ENCODE measurements around the gene RAD18.
A peak's percentile ranks its signal among the peaks of the same experiment; 100 is the strongest.

The RAD18 gene

DNA sequence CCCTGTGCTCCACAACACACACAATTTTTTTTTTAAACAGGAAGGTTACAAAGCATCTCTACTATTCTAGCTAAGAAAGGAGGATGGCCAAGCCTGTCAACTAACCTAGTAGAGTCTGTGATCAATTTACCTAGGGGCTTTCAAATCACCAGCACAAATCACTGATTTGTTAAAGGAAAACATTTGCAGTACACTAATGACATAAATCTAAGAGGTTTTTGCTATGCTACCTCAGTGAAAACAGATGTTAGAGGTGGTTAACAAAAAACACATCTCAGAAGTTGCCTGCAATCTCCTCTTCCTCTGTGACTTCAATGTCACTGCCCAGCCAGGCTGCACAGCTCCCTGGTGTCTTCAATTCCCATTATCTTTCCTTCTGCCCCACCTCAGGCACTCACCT, 72.0 kb downstream of the RAD18 start:
- no peaks in the 10 kb centered on the region for H3K4me1 ChIP-seq
- TF ChIP-seq Cebpa-rat (IDR thresholded peaks at IDR 0.05) = no peak
- H3K27ac ChIP-seq = no peak overlapping the region
- peaks cover 54 to 100% (median 89%) of the 10 kb centered on the region in 11 experiments for H3K36me3 ChIP-seq
- H3K4me3 ChIP-seq = no peak overlapping the region
- no peak overlapping the region for H3K9ac ChIP-seq
- no peaks in the 10 kb centered on the region; a peak in 1 of 22 replicates for H4K20me1 ChIP-seq
- H3K27me3 ChIP-seq = no peaks in the 10 kb centered on the region
- H3K4me2 ChIP-seq = no peak overlapping the region
- no peaks in the 10 kb centered on the region for H3K9me3 ChIP-seq (replicated peaks in 1 of 11)

- Histone ChIP-seq H3K4me1 (no peaks in the 10 kb centered on the region), H3K9me3 (replicated peaks in 1 of 11) (peaks cover 0 to 12% (median 7%) of the 10 kb centered on the region in 11 experiments; a peak in 12 of 22 replicates), H3K4me3 (no peak overlapping the region), H3K27ac (no peak overlapping the region), H3K9ac (no peak overlapping the region), H3K36me3 (peaks cover 58 to 100% (median 91%) of the 10 kb centered on the region in 11 experiments), H4K20me1 (no peaks in the 10 kb centered on the region; a peak in 1 of 22 replicates), H3K27me3 (no peaks in the 10 kb centered on the region), H3K4me2 (no peak overlapping the region)
- TF ChIP-seq Cebpa-rat (IDR thresholded peaks at IDR 0.05) = no peak
Measured at GRCh38 chr3:8888301-8888915, 74.9 kb downstream of the RAD18 start.

DNA sequence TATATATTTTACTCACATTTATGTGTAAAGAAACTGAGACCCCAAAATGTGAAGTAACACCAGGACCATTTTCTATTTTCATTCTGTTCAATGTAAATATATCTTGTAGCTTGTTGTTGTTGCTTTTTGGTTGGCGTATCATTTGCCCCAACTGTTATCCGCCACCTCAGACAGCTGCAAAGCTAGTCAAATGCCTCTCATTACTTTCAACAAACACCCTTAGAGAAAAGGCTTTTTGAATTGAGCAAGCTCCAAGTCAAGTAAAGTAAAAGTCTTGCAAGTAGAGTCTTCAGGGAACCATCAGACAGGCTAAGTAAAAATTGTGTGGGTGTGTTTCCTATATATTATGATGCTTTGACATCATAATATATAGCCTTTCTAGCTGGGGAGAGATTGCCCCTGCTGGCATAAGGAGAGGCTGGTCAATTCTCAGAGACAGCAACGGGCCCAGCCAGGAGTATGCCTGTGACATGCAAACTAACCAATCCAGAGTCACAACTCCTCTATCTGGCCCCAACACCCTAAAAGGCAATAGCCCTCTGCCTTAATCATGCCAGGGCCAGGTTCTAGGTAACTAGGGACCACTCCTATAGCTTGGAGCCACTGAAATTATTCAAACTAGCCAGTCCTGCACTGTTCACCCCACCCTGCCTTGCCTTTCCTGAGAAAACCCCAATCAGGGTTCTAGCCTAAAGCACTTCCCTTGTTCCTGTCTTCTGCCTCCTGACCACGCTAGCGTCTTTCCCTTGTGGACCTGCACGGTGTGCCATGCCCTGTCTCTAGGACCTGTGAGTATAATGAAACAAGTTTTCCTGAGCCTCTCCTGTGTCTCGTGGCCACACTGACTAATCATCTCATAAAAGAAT, 75.6 kb downstream of the RAD18 start:
- no peak overlapping the region for H3K4me3 ChIP-seq
- H3K4me2 ChIP-seq = no peak overlapping the region
- H3K27ac ChIP-seq = no peak overlapping the region
- H3K36me3 ChIP-seq = peaks cover 53 to 100% (median 91%) of the 10 kb centered on the region in 11 experiments
- H3K9me3 ChIP-seq (replicated peaks in 1 of 11) = peaks cover 0 to 13% (median 8%) of the 10 kb centered on the region in 11 experiments; a peak in 12 of 22 replicates
- H3K27me3 ChIP-seq = no peaks in the 10 kb centered on the region
- H3K4me1 ChIP-seq = peaks cover 0 to under 1% (median 0%) of the 10 kb centered on the region in 10 experiments; a peak in 3 of 20 replicates
- H4K20me1 ChIP-seq = no peaks in the 10 kb centered on the region
- no peak overlapping the region for H3K9ac ChIP-seq
- no peak for TF ChIP-seq Cebpa-rat (IDR thresholded peaks at IDR 0.05)

GRCh38 chr3:8886546-8886945, 76.7 kb downstream of the RAD18 start:
- Histone ChIP-seq H3K27ac (no peak overlapping the region), H3K4me2 (no peak overlapping the region), H3K27me3 (no peaks in the 10 kb centered on the region), H4K20me1 (no peaks in the 10 kb centered on the region), H3K36me3 (peaks cover 58 to 100% (median 94%) of the 10 kb centered on the region in 11 experiments), H3K4me3 (no peak overlapping the region), H3K9me3 (replicated peaks in 1 of 11) (peaks cover 0 to 13% (median 8%) of the 10 kb centered on the region in 11 experiments; a peak in 12 of 22 replicates), H3K9ac (no peak overlapping the region), H3K4me1 (peaks cover 0 to 9% (median 0%) of the 10 kb centered on the region in 10 experiments; a peak in 5 of 20 replicates)
- no peak for TF ChIP-seq Cebpa-rat (IDR thresholded peaks at IDR 0.05)

GRCh38 chr3:8885536-8886316, 77.5 kb downstream of the RAD18 start:
- Histone ChIP-seq H3K36me3 (peaks cover 61 to 100% (median 97%) of the 10 kb centered on the region in 11 experiments), H3K9ac (no peak overlapping the region), H3K4me1 (peaks cover 0 to 9% (median 0%) of the 10 kb centered on the region in 10 experiments; a peak in 5 of 20 replicates), H3K27ac (no peak overlapping the region), H4K20me1 (no peaks in the 10 kb centered on the region), H3K9me3 (replicated peaks in 1 of 11) (peaks cover 0 to 13% (median 8%) of the 10 kb centered on the region in 11 experiments; a peak in 12 of 22 replicates), H3K4me2 (no peak overlapping the region), H3K4me3 (no peak overlapping the region), H3K27me3 (no peaks in the 10 kb centered on the region)
- TF ChIP-seq Cebpa-rat (IDR thresholded peaks at IDR 0.05) = no peak

- no peak for TF ChIP-seq Cebpa-rat (IDR thresholded peaks at IDR 0.05)
- H3K4me3 ChIP-seq = no peak overlapping the region
- peaks cover 63 to 100% (median 97%) of the 10 kb centered on the region in 11 experiments for H3K36me3 ChIP-seq
Measured at GRCh38 chr3:8884630-8885290, 78.5 kb downstream of the RAD18 start.

DNA sequence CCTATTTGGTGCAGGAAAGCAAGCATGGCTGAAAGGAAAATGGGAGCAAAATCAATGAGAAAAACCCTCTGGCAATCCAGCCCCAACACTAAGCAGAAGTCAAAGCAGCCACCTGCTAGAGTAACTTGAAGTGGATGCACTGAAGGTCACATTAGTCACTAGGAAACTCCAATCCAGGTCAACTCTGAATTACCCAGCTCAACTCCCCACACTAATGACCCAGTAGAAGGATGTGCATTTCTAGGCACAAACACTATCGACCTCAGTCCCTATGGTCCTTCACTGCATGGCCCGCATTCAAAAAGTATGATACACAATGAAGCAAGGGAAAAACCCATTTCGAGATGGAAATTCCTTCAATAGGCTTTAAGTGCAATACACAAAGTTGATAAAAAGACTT, 80.6 kb downstream of the RAD18 start:
- no peaks in the 10 kb centered on the region for H4K20me1 ChIP-seq
- H3K4me2 ChIP-seq = peak overlapping the region in 2 of 11 experiments; percentile 0 to 3; a peak in 2 of 22 replicates
- H3K27ac ChIP-seq = no peak overlapping the region
- H3K9ac ChIP-seq = no peak overlapping the region
- H3K9me3 ChIP-seq (replicated peaks in 1 of 11) = peaks cover 0 to 13% (median 9%) of the 10 kb centered on the region in 11 experiments; a peak in 13 of 22 replicates
- peaks cover 0 to 9% (median 0%) of the 10 kb centered on the region in 10 experiments; a peak in 5 of 20 replicates for H3K4me1 ChIP-seq
- peaks cover 64 to 100% (median 96%) of the 10 kb centered on the region in 11 experiments for H3K36me3 ChIP-seq
- no peak overlapping the region for H3K4me3 ChIP-seq
- H3K27me3 ChIP-seq = no peaks in the 10 kb centered on the region
- no peak for TF ChIP-seq Cebpa-rat (IDR thresholded peaks at IDR 0.05)

More at GRCh38 chr3:8884630-8885290, 78.5 kb downstream of the RAD18 start:
- H3K27ac ChIP-seq = no peak overlapping the region
- H3K27me3 ChIP-seq = no peaks in the 10 kb centered on the region
- no peak overlapping the region for H3K4me2 ChIP-seq
- H4K20me1 ChIP-seq = no peaks in the 10 kb centered on the region
- no peak overlapping the region for H3K9ac ChIP-seq
- peaks cover 0 to 13% (median 8%) of the 10 kb centered on the region in 11 experiments; a peak in 12 of 22 replicates for H3K9me3 ChIP-seq (replicated peaks in 1 of 11)
- H3K4me1 ChIP-seq = peaks cover 0 to 9% (median 0%) of the 10 kb centered on the region in 10 experiments; a peak in 5 of 20 replicates

GRCh38 chr3:8882171-8882593, 81.1 kb downstream of the RAD18 start:
- H3K4me2 ChIP-seq = peak overlapping the region in 2 of 11 experiments; percentile 0 to 3; a peak in 2 of 22 replicates
- H3K36me3 ChIP-seq = peaks cover 63 to 100% (median 96%) of the 10 kb centered on the region in 11 experiments
- no peaks in the 10 kb centered on the region for H4K20me1 ChIP-seq
- no peak overlapping the region for H3K4me3 ChIP-seq
- TF ChIP-seq Cebpa-rat (IDR thresholded peaks at IDR 0.05) = no peak
- peaks cover 1 to 17% (median 11%) of the 10 kb centered on the region in 11 experiments; a peak in 16 of 22 replicates for H3K9me3 ChIP-seq (replicated peaks in 1 of 11)
- no peak overlapping the region for H3K9ac ChIP-seq
- H3K27me3 ChIP-seq = no peaks in the 10 kb centered on the region
- H3K4me1 ChIP-seq = peaks cover 0 to 9% (median 0%) of the 10 kb centered on the region in 10 experiments; a peak in 5 of 20 replicates
- H3K27ac ChIP-seq = no peak overlapping the region

All from BLaER1 treated with 17β-estradiol and CSF1 and Interleukin-3, amounts not matched to agents 10 nM and 100 nM (cell line).